ENCODE data around the gene STIP1. TPM values are rescaled to one million over a fixed set of nuclear protein-coding genes. Genes with fewer than 3 reads are reported as not detected.

STIP1 gene
- total and polyA plus RNA-seq, 10 of the 15 experiments (the other 5 are each of a cell fraction or from before 2014, with no cell fraction given): 25.2 to 291 (median 191) TPM

DNA sequence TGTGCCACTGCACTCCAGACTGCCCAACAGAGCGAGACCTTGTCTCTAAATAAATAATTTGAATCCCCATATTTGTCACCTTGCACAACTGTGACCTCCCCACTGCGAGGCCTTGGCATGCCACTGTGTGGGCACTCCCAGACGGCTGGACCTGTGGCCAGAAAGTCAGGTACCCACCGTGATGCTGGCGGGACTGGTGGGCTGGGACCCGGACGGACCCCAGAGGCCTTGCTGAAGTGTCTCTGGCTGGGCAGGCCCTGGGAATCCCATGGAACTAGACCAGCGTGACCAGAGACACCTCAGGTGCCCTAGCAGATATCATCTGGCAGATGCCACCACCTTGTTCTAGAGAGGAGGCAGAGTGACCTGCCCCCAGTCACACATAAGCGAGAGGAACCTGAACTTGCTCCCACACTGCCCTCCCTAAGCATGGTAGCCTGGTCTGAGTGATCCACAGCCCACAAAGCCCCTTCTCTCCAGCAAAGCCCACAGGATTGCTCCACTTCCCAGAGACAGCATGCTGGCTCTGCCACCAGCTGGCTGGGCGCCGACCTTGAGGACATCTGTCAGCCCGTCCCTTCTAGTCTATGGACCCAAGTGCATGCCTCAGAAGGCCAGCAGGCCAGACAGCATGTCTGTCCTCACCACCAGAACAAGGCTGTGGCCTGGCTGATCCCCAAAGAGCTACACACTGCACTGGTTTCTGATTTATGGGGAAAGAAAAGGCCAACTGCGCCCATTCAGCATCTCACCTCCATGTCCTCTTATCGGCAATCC, 29.5 kb upstream of the STIP1 start:
- ChIA-PET CTCF (no interaction called here), POLR2A (no interaction called here), RAD21 (ENCODE audit: unreplicated experiment) (interaction anchor here (0.7 kb wide), 1 partner anchor 28 kb away, joined by 3 read pairs; no protein-coding TSS in a partner anchor), SMC1A (ENCODE audit: uncharacterized antibody, unreplicated experiment) (no interaction called here)
- no peak overlapping the region for H3K9ac ChIP-seq (ENCODE audit: control insufficient read depth, insufficient read depth, low read length)
- H3K4me2 ChIP-seq (ENCODE audit: control insufficient read depth, insufficient read depth): no peak overlapping the region
- H3K36me3 ChIP-seq (ENCODE audit: control insufficient read depth in 2 of 2, insufficient read depth in 2 of 2, low read length in 1 of 2): no peaks in the 10 kb centered on the region
- TF ChIP-seq PAX5 (IDR thresholded peaks at IDR 0.05; ENCODE audit: borderline replicate concordance, low read depth, low read length) (no peak), IRF4 (IDR thresholded peaks at IDR 0.05; ENCODE audit: low read depth, low read length) (no peak), ZSCAN29 (IDR thresholded peaks at IDR 0.05) (no peak), MEF2A (IDR thresholded peaks at IDR 0.05; ENCODE audit: insufficient read depth, low read depth, low read length) (no peak), IKZF2 (IDR thresholded peaks at IDR 0.05) (no peak), SMAD1 (IDR thresholded peaks at IDR 0.05; ENCODE audit: low read depth, partially characterized antibody) (no peak), ESRRA (IDR thresholded peaks at IDR 0.05; ENCODE audit: low read length) (no peak), NR2F1 (conservative IDR thresholded peaks at IDR 0.05) (no peak), TCF12 (IDR thresholded peaks at IDR 0.05; ENCODE audit: low read depth, low read length) (no peak), NFXL1 (IDR thresholded peaks at IDR 0.05; ENCODE audit: borderline replicate concordance) (no peak), STAT1 (conservative IDR thresholded peaks at IDR 0.05) (no peak), BACH1 (IDR thresholded peaks at IDR 0.05; ENCODE audit: borderline replicate concordance) (no peak), SP1 (IDR thresholded peaks at IDR 0.05; ENCODE audit: low read depth, low read length) (no peak)
- TF ChIP-seq, protein P1, sequence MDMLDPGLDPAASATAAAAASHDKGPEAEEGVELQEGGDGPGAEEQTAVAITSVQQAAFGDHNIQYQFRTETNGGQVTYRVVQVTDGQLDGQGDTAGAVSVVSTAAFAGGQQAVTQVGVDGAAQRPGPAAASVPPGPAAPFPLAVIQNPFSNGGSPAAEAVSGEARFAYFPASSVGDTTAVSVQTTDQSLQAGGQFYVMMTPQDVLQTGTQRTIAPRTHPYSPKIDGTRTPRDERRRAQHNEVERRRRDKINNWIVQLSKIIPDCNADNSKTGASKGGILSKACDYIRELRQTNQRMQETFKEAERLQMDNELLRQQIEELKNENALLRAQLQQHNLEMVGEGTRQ (IDR thresholded peaks at IDR 0.05; ENCODE audit: borderline replicate concordance, low read depth, low read length): no peak
- TF ChIP-seq, protein P2, sequence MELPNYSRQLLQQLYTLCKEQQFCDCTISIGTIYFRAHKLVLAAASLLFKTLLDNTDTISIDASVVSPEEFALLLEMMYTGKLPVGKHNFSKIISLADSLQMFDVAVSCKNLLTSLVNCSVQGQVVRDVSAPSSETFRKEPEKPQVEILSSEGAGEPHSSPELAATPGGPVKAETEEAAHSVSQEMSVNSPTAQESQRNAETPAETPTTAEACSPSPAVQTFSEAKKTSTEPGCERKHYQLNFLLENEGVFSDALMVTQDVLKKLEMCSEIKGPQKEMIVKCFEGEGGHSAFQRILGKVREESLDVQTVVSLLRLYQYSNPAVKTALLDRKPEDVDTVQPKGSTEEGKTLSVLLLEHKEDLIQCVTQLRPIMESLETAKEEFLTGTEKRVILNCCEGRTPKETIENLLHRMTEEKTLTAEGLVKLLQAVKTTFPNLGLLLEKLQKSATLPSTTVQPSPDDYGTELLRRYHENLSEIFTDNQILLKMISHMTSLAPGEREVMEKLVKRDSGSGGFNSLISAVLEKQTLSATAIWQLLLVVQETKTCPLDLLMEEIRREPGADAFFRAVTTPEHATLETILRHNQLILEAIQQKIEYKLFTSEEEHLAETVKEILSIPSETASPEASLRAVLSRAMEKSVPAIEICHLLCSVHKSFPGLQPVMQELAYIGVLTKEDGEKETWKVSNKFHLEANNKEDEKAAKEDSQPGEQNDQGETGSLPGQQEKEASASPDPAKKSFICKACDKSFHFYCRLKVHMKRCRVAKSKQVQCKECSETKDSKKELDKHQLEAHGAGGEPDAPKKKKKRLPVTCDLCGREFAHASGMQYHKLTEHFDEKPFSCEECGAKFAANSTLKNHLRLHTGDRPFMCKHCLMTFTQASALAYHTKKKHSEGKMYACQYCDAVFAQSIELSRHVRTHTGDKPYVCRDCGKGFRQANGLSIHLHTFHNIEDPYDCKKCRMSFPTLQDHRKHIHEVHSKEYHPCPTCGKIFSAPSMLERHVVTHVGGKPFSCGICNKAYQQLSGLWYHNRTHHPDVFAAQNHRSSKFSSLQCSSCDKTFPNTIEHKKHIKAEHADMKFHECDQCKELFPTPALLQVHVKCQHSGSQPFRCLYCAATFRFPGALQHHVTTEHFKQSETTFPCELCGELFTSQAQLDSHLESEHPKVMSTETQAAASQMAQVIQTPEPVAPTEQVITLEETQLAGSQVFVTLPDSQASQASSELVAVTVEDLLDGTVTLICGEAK (IDR thresholded peaks at IDR 0.05; ENCODE audit: borderline replicate concordance): no peak
- TF ChIP-seq, protein P3, sequence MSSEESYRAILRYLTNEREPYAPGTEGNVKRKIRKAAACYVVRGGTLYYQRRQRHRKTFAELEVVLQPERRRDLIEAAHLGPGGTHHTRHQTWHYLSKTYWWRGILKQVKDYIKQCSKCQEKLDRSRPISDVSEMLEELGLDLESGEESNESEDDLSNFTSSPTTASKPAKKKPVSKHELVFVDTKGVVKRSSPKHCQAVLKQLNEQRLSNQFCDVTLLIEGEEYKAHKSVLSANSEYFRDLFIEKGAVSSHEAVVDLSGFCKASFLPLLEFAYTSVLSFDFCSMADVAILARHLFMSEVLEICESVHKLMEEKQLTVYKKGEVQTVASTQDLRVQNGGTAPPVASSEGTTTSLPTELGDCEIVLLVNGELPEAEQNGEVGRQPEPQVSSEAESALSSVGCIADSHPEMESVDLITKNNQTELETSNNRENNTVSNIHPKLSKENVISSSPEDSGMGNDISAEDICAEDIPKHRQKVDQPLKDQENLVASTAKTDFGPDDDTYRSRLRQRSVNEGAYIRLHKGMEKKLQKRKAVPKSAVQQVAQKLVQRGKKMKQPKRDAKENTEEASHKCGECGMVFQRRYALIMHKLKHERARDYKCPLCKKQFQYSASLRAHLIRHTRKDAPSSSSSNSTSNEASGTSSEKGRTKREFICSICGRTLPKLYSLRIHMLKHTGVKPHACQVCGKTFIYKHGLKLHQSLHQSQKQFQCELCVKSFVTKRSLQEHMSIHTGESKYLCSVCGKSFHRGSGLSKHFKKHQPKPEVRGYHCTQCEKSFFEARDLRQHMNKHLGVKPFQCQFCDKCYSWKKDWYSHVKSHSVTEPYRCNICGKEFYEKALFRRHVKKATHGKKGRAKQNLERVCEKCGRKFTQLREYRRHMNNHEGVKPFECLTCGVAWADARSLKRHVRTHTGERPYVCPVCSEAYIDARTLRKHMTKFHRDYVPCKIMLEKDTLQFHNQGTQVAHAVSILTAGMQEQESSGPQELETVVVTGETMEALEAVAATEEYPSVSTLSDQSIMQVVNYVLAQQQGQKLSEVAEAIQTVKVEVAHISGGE (CRISPR knock-in tag; IDR thresholded peaks at IDR 0.05): no peak
- no peak for ATAC-seq
- H3K27me3 ChIP-seq (replicated peaks in 1 of 2; ENCODE audit: control insufficient read depth in 2 of 2, insufficient read depth in 2 of 2, low read length in 1 of 2): no peaks in the 10 kb centered on the region
- no peak for FAIRE-seq
- H3K79me2 ChIP-seq (ENCODE audit: control insufficient read depth, insufficient read depth, low read length): no peaks in the 10 kb centered on the region
- in situ Hi-C loops (cut with MboI) (no loop called here), intact Hi-C loops (cut with micrococcal nuclease; ENCODE audit: unreplicated experiment) (no loop called here)
- no peaks in the 10 kb centered on the region for H3K4me1 ChIP-seq (ENCODE audit: control insufficient read depth, insufficient read depth, low read length)
- H3K9me3 ChIP-seq (replicated peaks; ENCODE audit: control insufficient read depth, insufficient read depth, low read length): no peaks in the 10 kb centered on the region; the same call in 2 of the 3 replicates
- H2AFZ ChIP-seq (ENCODE audit: control insufficient read depth, low read depth, low read length): no peak overlapping the region
- no TSS peak for BruUV-seq (replicated peaks)
- no peak overlapping the region for H3K27ac ChIP-seq (ENCODE audit: control insufficient read depth, insufficient read depth)
- no peaks in the 10 kb centered on the region for H4K20me1 ChIP-seq (ENCODE audit: control insufficient read depth, insufficient read depth)
- DNase-seq (ENCODE audit: low read depth, low spot score): no peak
- no peak overlapping the region for H3K4me3 ChIP-seq
- 40% methylated on average over 14 of the region's 14 CpGs for WGBS (ENCODE audit: insufficient coverage, insufficient replicate concordance, low lambda C conversion rate, missing lambda C conversion rate)

Measured in GM12878 (cell line).